Femur (tissue), 1 donor: ENCODE results near the gene GOLGA6L6.
A peak's percentile ranks its signal among the peaks of the same experiment; 100 is the strongest.
"Not testable (repeated sequence)": the region's sequence is repeated elsewhere in the genome, so short reads cannot be mapped to it uniquely, and the experiment has no call there.

ENCODE experiments used
- DNase-seq: peaks from one replicate; pipeline ENCODE4 v3.0.0-alpha.2; 2017

The GOLGA6L6 gene, protein sequence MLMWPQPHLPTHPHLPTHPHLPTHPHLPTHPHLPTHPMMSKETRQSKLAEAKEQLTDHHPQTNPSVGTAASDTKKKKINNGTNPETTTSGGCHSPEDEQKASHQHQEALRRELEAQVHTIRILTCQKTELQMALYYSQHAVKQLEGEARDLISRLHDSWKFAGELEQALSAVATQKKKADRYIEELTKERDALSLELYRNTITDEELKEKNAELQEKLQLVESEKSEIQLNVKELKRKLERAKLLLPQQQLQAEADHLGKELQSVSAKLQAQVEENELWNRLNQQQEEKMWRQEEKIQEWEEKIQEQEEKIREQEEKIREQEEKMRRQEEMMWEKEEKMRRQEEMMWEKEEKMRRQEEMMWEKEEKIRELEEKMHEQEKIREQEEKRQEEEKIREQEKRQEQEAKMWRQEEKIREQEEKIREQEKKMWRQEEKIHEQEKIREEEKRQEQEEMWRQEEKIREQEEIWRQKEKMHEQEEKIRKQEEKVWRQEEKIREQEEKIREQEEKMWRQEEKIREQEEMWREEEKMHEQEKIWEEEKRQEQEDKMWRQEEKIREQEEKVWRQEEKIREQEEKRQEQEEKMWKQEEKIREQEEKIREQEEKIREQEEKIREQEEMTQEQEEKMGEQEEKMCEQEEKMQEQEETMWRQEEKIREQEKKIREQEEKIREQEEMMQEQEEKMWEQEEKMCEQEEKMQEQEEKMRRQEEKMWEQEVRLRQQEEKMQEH

DNA sequence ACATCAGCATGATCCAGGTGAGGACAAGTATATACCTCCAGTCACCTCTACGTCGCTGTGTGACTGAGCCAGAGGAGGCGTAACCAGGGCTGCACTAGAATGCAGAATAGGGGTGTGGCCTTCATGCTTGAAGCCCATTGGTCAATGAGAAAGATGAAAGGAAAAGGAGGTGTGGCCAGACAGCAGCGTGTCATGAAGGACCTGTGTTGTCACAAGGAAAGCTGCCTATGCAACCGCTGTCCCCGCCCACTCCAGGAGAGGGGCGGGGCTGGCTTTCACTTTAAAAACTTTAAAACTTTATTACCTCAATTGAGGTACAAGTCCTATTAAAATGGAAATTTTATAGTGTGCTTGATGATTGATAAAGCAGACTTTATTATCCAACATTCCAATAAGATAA is at the start of gene GOLGA6L6:
GOLGA6L6 (minus strand) TSS at position 101 of the 400 bp plus-strand sequence; CDS start at position 10, 91 bp downstream.
- not testable (repeated sequence) for DNase-seq

DNA sequence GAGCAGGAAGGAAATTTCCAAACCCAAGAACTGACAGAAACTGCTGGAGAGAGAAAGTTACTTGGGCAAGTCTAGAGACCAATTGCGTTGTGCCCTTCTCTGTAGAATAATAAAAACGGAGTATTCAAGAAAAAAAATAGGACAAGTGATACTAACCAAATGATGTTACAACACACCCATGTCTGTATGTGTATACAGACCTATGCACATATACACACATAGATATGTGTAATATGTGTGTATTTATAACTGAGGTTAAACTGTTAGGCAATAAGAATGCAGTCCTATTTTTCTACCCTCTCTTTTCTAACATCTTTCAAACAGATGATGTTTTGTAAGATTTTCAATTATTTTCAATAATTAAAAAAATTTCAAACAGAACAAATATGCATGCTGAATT is 48.5 kb upstream of the GOLGA6L6 start:
- not testable (repeated sequence) for DNase-seq

DNA sequence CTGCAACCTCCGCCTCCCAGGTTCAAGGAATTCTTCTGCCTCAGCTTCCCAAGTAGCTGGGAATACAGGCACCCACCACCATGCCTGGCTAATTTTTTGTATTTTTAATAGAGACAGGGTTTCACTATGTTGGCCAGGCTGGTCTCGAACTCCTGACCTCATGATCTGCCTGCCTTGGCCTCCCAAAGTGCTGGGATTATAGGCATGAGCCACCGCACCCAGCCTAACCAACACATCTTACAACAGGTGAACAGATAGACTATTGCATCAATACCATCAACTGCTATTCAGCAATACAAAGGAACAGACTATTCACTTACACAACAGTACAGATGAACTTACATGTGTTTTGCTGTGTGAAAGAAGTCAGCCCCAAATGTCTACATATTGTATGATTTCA is 45.2 kb upstream of the GOLGA6L6 start:
- not testable (repeated sequence) for DNase-seq

DNA sequence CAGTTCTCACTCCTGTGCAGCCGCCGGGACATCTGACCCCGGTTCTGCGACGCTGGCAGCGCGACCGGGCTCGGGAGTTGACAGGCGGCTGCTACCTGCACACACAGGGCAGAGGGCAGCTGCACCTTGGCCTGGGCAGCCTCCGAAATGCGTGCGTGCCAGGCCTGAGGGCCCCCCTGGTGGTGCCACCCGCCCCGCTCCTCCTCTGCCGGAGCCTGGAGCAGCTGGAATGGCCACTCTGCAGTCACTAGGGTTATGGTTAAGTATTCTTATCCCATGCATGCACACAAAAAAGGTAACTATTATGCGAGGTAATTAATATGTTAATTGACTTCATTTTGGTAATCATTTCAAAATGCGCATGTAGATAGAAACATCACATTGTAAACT is 41.1 kb upstream of the GOLGA6L6 start:
- DNase-seq: peak; percentile 0

DNA sequence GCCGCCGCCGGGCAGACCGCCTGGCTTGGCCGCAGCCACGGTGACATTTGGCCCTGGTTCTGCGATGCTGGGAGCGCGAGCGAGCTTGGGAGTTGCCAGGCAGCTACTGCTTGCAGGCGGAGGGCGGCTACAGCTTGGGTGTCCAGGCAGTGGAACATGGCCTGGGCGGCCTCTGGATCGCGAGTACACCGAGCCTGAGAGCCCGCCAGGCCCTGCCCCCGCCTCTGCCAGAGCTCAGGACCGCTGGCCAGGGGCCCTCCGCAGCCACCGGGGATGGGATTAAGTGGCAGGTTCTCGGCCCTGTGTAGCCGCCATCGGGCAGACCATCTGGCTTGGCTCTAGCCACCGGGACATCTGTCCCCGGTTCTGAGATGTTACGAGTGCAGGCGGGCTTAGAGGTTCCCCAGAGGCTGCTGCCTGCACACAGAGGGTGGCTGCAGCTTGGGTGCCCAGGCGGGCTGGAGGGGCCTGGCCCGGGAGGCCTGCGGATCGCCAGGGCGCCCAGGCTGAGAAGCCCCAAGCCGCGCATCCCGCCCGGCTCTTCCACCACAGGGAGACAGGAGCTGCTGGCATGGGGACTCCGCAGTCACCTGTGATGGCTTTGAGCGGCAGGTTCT is 40.6 kb upstream of the GOLGA6L6 start:
- not testable (repeated sequence) for DNase-seq

DNA sequence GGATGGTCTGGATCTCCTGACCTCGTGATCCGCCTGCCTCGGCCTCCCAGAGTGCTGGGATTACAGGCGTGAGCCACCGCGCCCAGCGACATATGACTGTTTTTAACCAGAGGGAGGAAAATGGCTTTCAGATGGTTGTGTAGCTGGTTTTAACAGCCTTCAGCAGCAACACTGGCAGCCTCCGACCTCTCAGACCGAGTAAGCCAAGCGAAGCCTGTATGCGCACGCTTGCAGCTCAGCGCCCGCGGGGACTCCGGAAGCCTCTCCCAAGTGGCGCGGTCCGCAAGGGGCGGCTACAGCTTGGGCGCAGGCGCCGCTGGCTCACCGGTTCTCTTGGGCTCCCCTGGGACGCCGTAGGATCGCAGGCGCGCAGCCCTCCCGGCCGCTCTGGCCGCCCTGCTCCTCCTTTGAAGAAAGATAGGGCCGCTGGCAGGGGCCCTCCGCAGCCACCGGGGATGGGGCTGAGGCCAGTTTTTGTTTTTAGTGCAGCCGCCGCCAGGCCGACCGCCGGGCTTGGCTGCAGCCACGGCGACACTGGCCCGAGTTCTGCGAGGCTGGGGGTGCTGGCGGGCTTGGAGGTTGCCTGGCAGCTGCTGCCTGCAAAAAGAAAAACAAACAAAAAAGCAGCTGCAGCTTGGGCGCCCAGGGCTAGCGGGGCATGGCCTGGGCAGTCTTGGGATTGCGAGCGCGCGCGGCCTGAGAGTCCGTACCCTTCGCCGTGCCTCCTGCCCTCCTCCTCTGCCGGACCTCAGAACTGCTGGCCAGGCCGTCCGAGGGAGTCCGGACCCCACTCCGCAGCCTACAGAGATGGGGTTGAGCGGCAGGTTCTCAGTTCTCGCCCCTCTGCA is 39.9 kb upstream of the GOLGA6L6 start:
- not testable (repeated sequence) for DNase-seq

DNA sequence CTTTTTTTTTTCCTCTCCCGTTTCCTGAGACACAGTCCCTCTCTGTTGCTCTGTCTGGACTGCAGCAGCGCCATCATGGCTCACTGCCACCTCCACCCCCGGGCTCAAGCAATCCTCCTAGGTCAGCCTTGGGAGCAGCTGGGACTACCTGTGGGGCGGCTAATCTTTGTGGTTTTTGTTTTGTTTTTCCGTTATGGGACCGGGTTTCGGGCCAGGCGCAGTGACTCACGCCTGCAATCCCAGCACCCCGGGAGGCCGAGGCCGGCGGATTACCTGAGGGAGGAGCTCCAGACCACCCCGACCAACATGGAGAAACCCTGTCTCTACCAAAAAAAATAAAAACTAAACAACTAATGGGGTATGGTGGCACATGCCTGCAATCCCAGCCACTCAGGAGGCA is 38.1 kb upstream of the GOLGA6L6 start:
- not testable (repeated sequence) for DNase-seq

DNA sequence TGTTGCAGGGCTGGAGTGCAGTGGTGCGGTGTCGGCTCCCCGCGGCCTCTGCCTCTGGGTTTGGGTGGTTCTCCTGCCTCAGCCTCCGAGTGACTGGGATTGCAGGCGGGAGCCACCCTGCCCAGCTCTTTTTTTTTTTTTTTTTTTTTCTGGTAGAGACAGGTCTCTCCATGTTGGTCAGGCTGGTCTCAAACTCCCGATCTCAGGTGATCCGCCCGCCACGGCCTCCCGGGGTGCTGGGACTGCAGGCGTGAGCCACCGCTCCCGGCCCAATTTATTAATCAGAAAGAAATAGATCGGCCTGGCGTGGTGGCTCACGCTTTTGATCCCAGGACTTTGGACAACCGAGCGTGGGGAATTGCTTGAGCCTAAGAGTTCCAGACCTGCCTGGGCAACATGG is 9.7 kb upstream of the GOLGA6L6 start:
- not testable (repeated sequence) for DNase-seq

DNA sequence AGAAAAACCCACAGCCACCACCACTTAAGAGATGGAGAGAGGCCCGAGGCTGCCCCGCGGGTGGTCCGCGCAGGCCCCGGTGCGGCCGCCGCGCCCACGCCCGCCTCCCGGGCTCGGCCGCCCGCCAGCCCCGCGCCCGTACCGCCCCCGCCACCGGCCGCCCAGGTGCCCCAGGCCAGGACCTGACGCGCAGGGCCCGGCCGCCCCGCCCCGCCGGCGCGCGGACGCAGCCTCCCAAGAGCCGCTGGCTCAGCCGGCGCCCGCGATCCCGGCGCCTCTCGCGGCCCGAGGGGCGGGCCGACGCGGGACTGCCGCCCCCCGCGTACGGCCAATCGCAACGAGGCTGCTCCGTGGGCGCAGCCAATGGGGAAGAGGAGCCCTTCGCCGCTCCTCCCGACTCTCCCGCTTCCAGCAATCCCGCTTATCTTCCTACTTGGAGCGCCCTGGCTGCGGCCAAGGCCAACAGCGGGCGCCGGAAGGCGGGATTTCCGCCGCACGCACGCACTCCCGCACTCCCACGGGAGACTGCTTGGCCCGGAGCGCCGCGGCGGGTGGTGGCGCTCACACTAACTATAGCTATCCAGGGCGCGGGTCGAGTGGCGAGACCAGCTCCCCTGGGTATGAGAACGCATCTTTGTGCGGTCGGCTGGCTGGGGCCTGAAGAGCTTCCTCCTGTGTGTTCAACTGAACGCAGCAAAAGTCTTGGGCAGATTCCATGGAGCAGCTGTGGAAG is 35.5 kb downstream of the GOLGA6L6 start:
- not testable (repeated sequence) for DNase-seq

DNA sequence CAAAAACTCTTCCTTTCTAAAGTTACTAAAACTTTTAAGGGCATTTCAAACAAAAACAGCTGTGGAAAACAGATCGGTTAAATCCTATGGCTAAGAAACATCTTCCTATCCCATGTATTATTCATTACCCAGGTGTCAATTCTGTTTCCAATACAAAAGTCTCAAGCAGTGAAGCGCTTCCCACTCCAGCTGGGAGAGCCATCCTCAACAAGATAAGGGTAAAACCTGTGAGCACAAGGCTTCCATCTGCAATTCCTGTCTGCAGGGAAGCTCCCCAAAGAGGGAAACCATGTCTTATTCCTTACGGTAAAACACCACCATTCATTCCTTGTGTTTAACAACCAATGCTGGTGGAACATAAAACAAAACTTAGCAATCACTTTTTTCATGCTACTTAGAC is 38.8 kb downstream of the GOLGA6L6 start:
- not testable (repeated sequence) for DNase-seq

DNA sequence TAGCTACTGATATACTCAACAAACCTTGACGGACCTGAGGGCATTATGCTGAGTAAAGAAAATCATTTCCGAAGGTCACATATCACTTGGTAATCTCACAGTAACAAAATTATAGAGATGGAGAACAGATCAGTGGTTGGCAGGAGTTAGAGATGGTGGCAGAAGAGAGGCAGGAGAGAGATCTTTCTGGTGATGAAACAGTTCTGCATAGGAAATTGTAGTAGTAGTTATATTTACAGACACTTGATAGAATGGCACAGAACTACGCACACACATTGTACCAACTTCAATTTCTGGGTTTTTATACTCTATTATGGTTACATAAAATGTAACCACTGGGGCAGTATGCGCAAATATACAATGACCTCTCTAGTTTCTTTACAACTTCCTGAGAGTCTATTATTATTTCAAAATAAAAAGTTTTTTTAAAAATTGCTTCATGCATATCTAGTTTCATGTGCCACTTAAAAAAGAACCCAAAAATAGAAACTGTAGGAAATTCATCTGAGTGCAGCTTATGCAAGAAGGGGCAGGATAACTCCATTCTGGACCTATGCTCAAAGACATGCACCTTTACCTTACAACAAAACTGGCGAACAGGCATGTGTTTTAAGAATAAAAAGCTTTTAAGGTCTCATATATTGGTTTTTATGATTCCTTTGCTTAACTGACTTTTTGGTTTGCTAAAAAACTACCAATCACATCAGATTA is 39.9 kb downstream of the GOLGA6L6 start:
- DNase-seq: not testable (repeated sequence)

DNA sequence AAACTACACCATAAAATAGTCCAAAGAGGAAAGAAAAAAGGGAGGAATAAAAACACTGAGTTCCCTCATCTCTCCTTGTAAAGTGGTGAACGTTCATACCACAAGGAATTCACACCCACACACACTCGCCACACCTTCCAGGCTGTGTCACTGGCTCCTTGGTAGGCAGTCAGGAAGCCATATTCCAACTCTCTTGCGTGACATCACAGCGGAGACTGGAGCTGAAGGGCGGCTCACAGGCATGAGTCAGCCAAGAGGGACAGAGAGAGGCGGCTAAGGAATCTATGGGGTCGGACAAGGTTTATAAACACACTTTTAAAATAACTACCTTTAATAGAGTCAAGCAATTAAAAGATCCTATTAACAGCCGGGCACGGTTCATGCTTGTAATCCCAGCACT is 43.8 kb downstream of the GOLGA6L6 start:
- DNase-seq: not testable (repeated sequence)

DNA sequence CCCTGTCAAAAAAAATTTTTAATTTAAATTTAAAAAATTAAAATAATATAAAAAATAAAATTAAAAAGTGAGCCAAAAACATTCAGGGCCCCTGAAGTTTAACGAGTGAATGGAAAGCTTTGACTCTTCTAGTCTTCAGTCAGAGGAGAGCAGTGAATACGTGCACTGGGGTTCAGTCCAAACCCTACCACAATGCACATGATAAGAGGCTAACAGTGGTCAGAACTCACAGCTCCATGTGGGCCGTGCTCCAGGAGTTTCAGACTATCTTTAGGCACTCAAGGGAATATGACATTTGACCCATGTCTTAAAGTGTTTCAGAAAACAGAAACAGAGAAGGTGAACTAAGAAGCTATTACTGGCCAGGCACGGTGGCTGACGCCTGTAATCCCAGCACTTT is 48.6 kb downstream of the GOLGA6L6 start:
- DNase-seq: not testable (repeated sequence)

DNA sequence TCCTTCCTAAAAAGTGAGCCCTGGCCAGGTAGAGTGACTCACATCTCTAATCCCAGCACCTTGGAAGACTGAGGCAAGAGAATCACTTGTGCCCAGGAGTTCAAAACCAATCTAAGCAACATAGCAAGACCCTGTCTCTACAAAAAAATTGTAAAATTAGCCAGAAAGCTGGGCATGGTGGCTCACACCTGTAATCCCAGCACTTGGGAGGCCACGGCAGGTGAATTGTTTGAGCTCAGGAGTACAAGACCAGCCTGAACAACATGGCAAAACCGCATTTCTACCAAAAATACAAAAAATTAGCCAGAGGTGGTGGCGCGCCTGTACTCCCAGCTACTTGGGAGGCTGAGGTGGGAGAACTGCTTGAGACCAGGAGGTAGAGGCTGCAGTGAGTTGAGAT is 49.0 kb downstream of the GOLGA6L6 start:
- DNase-seq: not testable (repeated sequence)

DNA sequence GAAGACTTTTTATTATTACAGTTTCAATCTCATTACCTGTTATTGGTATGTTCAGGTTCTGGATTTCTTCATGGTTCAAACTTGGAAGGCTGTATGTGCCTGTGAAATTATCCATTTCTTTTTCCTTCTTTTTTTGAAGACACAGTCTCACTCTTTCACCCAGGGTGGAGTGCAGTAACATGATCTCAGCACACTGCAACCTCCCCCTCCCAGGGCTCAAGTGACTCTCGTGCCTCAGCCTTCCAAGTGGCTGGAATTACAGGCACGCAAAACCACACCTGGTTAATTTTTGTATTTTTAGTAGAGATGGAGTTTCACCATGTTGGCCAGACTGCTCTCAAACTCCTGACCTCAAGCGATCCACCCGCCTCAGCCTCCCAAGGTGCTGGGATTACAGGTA is 52.3 kb downstream of the GOLGA6L6 start:
- DNase-seq: not testable (repeated sequence)
